SK-N-SH treated with all-trans-retinoic acid at 6 μM for 48 hours (cell line): Measurements from ENCODE around the gene ARID4B.

Experiments used
- ATAC-seq: fragments of 200-7000 bp; cut with Tn5 transposase; 3 replicates; pipeline ENCODE4 v1.9.1; 2020; ENCODE audit warnings: mild to moderate bottlenecking, moderate library complexity
- ARNTL ChIP-seq: fragments of 450-650 bp; formaldehyde crosslinking; IDR thresholded peaks from 2 replicates; pipeline ENCODE4 v1.5.0; 2020; ENCODE audit warnings: low read depth, mild to moderate bottlenecking, moderate library complexity, borderline replicate concordance
- BACH2 ChIP-seq: fragments of 250-450 bp; sonication (Bioruptor Pico); IDR thresholded peaks from 2 replicates; pipeline ENCODE4 v1.9.0; 2021; ENCODE audit warnings: mild to moderate bottlenecking, borderline replicate concordance
- CREB5 ChIP-seq: fragments of 250-450 bp; sonication (Bioruptor Pico); IDR thresholded peaks from 2 replicates; pipeline ENCODE4 v1.5.1; 2020; ENCODE audit warnings: low read depth, mild to moderate bottlenecking, moderate library complexity
- CSDC2 ChIP-seq: fragments of 250-450 bp; sonication (Bioruptor Pico); IDR thresholded peaks from 2 replicates; pipeline ENCODE4 v1.5.0; 2020; ENCODE audit warnings: mild to moderate bottlenecking, moderate library complexity
- CSRNP3 ChIP-seq: fragments of 250-450 bp; sonication (Bioruptor Pico); IDR thresholded peaks from 2 replicates; pipeline ENCODE4 v1.5.1; 2021; ENCODE audit warnings: mild to moderate bottlenecking, moderate library complexity
- GLIS3 ChIP-seq: fragments of 250-450 bp; sonication (Bioruptor Pico); IDR thresholded peaks from 2 replicates; pipeline ENCODE4 v1.5.0; 2020; ENCODE audit warnings: mild to moderate bottlenecking, moderate library complexity
- ISL1 ChIP-seq: fragments of 250-450 bp; sonication (Bioruptor Pico); IDR thresholded peaks from 2 replicates; pipeline ENCODE4 v2.1.2; 2022; ENCODE audit warnings: mild to moderate bottlenecking, moderate library complexity
- OSR1 ChIP-seq: fragments of 250-450 bp; sonication (Bioruptor Pico); IDR thresholded peaks from 2 replicates; pipeline ENCODE4 v1.8.0; 2022; ENCODE audit warnings: moderate library complexity, mild to moderate bottlenecking, inconsistent platforms
- PATZ1 ChIP-seq: fragments of 250-450 bp; sonication (Bioruptor Pico); IDR thresholded peaks from 2 replicates; pipeline ENCODE4 v1.8.0; 2020; ENCODE audit warnings: mild to moderate bottlenecking, moderate library complexity, borderline replicate concordance
- POU6F1 ChIP-seq: fragments of 250-450 bp; sonication (Bioruptor Pico); IDR thresholded peaks from 2 replicates; pipeline ENCODE4 v1.8.0; 2021; ENCODE audit warnings: low read depth, mild to moderate bottlenecking, moderate library complexity, borderline replicate concordance
- PPARA ChIP-seq: fragments of 250-450 bp; sonication (Bioruptor Pico); IDR thresholded peaks from 2 replicates; pipeline ENCODE4 v1.5.0; 2020; ENCODE audit warnings: mild to moderate bottlenecking, borderline replicate concordance
- RARB ChIP-seq: fragments of 250-450 bp; sonication (Bioruptor Pico); IDR thresholded peaks from 2 replicates; pipeline ENCODE4 v1.8.0; 2021; ENCODE audit warnings: mild to moderate bottlenecking, moderate library complexity
- SNAI2 ChIP-seq: fragments of 250-450 bp; sonication (Bioruptor Pico); IDR thresholded peaks from 2 replicates; pipeline ENCODE4 v1.5.0; 2020; ENCODE audit warnings: mild to moderate bottlenecking, moderate library complexity
- TCF4 ChIP-seq: fragments of 250-450 bp; sonication (Bioruptor Pico); IDR thresholded peaks from 2 replicates; pipeline ENCODE4 v1.8.0; 2021; ENCODE audit warnings: mild to moderate bottlenecking, moderate library complexity, borderline replicate concordance
- TOX ChIP-seq: fragments of 250-450 bp; sonication (Bioruptor Pico); IDR thresholded peaks from 2 replicates; pipeline ENCODE4 v1.8.0; 2021; ENCODE audit warnings: mild to moderate bottlenecking, moderate library complexity, borderline replicate concordance
- TSHZ2 ChIP-seq: fragments of 250-450 bp; sonication (Bioruptor Pico); IDR thresholded peaks from 2 replicates; pipeline ENCODE4 v1.5.0; 2020; ENCODE audit warnings: mild to moderate bottlenecking, moderate library complexity
- ZFP30 ChIP-seq: fragments of 450-650 bp; formaldehyde crosslinking; IDR thresholded peaks from 2 replicates; pipeline ENCODE4 v1.5.0; 2022; ENCODE audit warnings: mild to moderate bottlenecking, moderate library complexity
- ZNF70 ChIP-seq: fragments of 450-650 bp; formaldehyde crosslinking; IDR thresholded peaks from 2 replicates; pipeline ENCODE4 v1.5.0; 2020; ENCODE audit warnings: mild to moderate bottlenecking, moderate library complexity
- ZNF8 ChIP-seq: fragments of 450-650 bp; formaldehyde crosslinking; IDR thresholded peaks from 2 replicates; pipeline ENCODE4 v1.5.0; 2020; ENCODE audit warnings: mild to moderate bottlenecking, moderate library complexity

ARID4B gene

GRCh38 chr1:235211517-235211916 is 116.5 kb downstream of the ARID4B start:
- no peak for TF ChIP-seq CREB5
- no peak for TF ChIP-seq TOX
- no peak for TF ChIP-seq OSR1 (CRISPR knock-in tag)
- no peak for TF ChIP-seq RARB (CRISPR knock-in tag)
- no peak for TF ChIP-seq ZNF70
- no peak for TF ChIP-seq CSRNP3 (CRISPR knock-in tag)
- no peak for TF ChIP-seq BACH2 (CRISPR knock-in tag)
- TF ChIP-seq ZFP30 (CRISPR knock-in tag), result no peak
- no peak for TF ChIP-seq TCF4 (CRISPR knock-in tag)
- TF ChIP-seq TSHZ2 (CRISPR knock-in tag), result no peak
- no peak for TF ChIP-seq ISL1 (CRISPR knock-in tag)
- TF ChIP-seq CSDC2, result no peak
- no peak for ATAC-seq

- ATAC-seq, result no peak
- no peak for TF ChIP-seq ZNF8 (CRISPR knock-in tag)
- TF ChIP-seq GLIS3, result no peak
- no peak for TF ChIP-seq BACH2 (CRISPR knock-in tag)
- no peak for TF ChIP-seq POU6F1 (CRISPR knock-in tag)
- no peak for TF ChIP-seq TCF4 (CRISPR knock-in tag)
- TF ChIP-seq RARB (CRISPR knock-in tag), result no peak
Observed at GRCh38 chr1:235207209-235207565, 120.8 kb downstream of the ARID4B start.

GRCh38 chr1:235206533-235207208 is 121.3 kb downstream of the ARID4B start:
- TF ChIP-seq ISL1 (CRISPR knock-in tag) (no peak), ARNTL (no peak)
- TF ChIP-seq, all 23 proteins: peak for 0
- ATAC-seq, result peak; percentile 41; the same call in 1 of the 3 replicates

GRCh38 chr1:235205687-235206086 is 122.3 kb downstream of the ARID4B start:
- TF ChIP-seq SNAI2 (no peak), TOX (no peak), ZNF70 (no peak), CSDC2 (no peak), RARB (CRISPR knock-in tag) (no peak), PATZ1 (CRISPR knock-in tag) (no peak), CSRNP3 (CRISPR knock-in tag) (no peak), OSR1 (CRISPR knock-in tag) (no peak), PPARA (no peak)
- ATAC-seq, result no peak
